ENCODE data around the gene PTF1A.

DNA sequence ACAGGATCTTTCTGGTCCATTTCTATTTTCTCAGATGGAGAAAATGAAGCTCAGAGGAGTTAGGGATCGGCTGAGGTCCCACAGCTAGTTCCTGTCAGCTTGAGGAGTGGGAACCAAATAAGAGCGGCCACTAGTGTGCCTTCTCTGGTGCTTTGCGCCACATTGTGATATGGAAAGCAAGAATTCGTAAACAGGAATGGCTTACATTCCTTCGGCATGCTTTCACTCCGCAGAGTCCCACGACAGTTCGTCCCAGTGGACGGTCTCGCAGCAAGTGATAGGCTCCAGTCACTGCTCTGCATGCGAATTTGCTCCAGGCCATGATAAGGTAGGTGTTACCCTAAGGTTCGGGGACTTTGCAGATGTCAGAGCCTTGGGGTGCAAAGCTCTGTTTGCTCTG lies 41.5 kb upstream of the PTF1A start:
- TF ChIP-seq SUZ12 (IDR thresholded peaks at IDR 0.05; ENCODE audit: extremely low read depth, insufficient read depth, insufficient read length) (no peak), YY1 (IDR thresholded peaks at IDR 0.05; ENCODE audit: insufficient read depth, insufficient read length) (no peak)
